CD4-positive, alpha-beta T cell (primary cell): ENCODE results near the gene SHISA6. TPM values are rescaled to one million over a fixed set of nuclear protein-coding genes. Genes with fewer than 3 reads are reported as not detected.

Experiments
- ATAC-seq: fragments of 200-7000 bp; cut with Tn5 transposase; one replicate; pipeline ENCODE4 v1.10.0; 2022; ENCODE audit warnings: mild to moderate bottlenecking; ENCODE audit not compliant: poor library complexity
- CTCF ChIA-PET: fragments of 350-600 bp; sonication (Branson Sonifier 250); formaldehyde crosslinking; loops from one replicate; lab custom pipeline; 2021; ENCODE audit warnings: antibody characterized with exemption, inconsistent platforms; lab: Charles Lee
- POLR2A ChIA-PET: fragments of 350-600 bp; sonication (Branson Sonifier 250); formaldehyde crosslinking; loops from one replicate; lab custom pipeline; 2021; ENCODE audit warnings: antibody characterized with exemption, inconsistent platforms; lab: Charles Lee
- DNase-seq, 14 experiments: peaks; one replicate each; pipeline ENCODE4 v3.0.0-alpha.2; 2013 to 2020; ENCODE audit warnings: mixed read lengths in 2 of 14
- H3K27ac ChIP-seq, 2 donors: one replicate each; pipeline versions ENCODE4 v1.5.1 to v1.7.0; 2013; ENCODE audit warnings: low read length in 2 of 2, low read depth in 1 of 2, mild to moderate bottlenecking in 1 of 2
- H3K27me3 ChIP-seq, 2 experiments: 1 replicate in 1 of 2; 2 replicates in 1 of 2; pipeline versions ENCODE4 v1.6.1 to v1.7.0; 2013; ENCODE audit warnings: low read length in 2 of 2, control low read depth in 1 of 2, mild to moderate bottlenecking in 1 of 2, moderate library complexity in 1 of 2; ENCODE audit not compliant: insufficient read depth in 2 of 2, control insufficient read depth in 1 of 2
- H3K36me3 ChIP-seq: one replicate; pipeline ENCODE4 v1.6.1; 2013; ENCODE audit warnings: low read length, control low read depth; ENCODE audit not compliant: insufficient read depth
- H3K4me1 ChIP-seq: one replicate; pipeline ENCODE4 v1.6.1; 2013; ENCODE audit warnings: low read length, control low read depth; ENCODE audit not compliant: insufficient read depth
- H3K4me3 ChIP-seq: one replicate; pipeline ENCODE4 v1.5.1; 2013; ENCODE audit warnings: mild to moderate bottlenecking, low read length, moderate library complexity
- H3K9me3 ChIP-seq, 2 experiments: 1 replicate in 1 of 2; 2 replicates in 1 of 2; pipeline versions ENCODE4 v1.6.1 to v1.7.0; 2013; ENCODE audit warnings: low read length in 2 of 2, mild to moderate bottlenecking in 2 of 2, control low read depth in 1 of 2, moderate library complexity in 1 of 2; ENCODE audit not compliant: control insufficient read depth in 1 of 2, insufficient read depth in 1 of 2
- H3K27ac Mint-ChIP-seq: one replicate; pipeline ENCODE4 v1.8.0; 2020; ENCODE audit warnings: mixed read lengths
- H3K27me3 Mint-ChIP-seq: one replicate; pipeline ENCODE4 v1.8.0; 2021; ENCODE audit warnings: mixed read lengths
- H3K36me3 Mint-ChIP-seq: one replicate; pipeline ENCODE4 v1.8.0; 2021; ENCODE audit warnings: low read depth, mixed read lengths
- H3K4me1 Mint-ChIP-seq: one replicate; pipeline ENCODE4 v1.8.0; 2021; ENCODE audit warnings: low read depth, mixed read lengths
- H3K4me3 Mint-ChIP-seq: one replicate; pipeline ENCODE4 v1.8.0; 2020; ENCODE audit warnings: mild to moderate bottlenecking, mixed read lengths
- H3K9me3 Mint-ChIP-seq: one replicate; pipeline ENCODE4 v1.8.0; 2020; ENCODE audit warnings: mixed read lengths
- CTCF ChIP-seq: fragments of 200-600 bp; IDR thresholded peaks from one replicate; pipeline ENCODE4 v1.8.0; 2022; ENCODE audit warnings: antibody characterized with exemption, mild to moderate bottlenecking
- intact Hi-C, 2 experiments: fragments of 100-400 bp; cut with DNase I in 1 of 2; cut with micrococcal nuclease in 1 of 2; formaldehyde crosslinking; loops; one replicate each; pipeline versions ENCODE4 v1.15.1 to v1.9.0; 2023 to 2025; cut with DNase I, micrococcal nuclease
- total RNA-seq, 174 experiments: library from RNA in 2 of 174; stranded (reverse) in 2 of 174; gene quantifications; one replicate each; pipeline ENCODE4 v1.2.3 and lab custom pipeline; 2021 to 2026

SHISA6 gene
- total RNA-seq, 2 experiments from 2014 or later, result not detected

DNA sequence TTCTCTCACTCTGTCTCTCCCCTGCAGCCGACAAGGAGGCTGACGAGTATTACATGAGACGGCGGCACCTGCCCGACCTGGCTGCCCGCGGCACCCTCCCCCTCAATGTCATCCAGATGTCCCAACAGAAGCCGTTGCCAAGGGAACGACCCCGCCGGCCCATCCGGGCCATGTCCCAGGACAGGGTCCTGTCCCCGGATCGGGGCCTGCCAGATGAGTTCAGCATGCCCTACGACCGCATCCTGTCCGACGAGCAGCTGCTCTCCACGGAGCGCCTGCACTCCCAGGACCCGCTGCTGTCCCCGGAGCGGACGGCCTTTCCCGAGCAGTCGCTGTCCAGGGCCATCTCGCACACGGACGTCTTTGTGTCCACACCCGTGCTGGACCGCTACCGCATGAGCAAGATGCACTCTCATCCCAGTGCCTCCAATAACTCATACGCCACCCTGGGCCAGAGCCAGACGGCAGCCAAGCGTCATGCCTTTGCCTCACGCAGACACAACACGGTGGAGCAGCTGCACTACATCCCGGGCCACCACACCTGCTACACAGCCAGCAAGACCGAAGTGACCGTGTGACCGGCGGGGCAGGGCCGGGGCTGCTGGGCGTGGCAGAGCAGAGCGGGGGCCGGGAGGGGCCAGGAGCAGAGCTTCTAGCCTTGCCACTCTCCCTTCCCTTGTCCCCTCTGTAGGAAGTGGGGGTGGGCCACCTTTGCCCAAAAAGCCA lies 316.9 kb downstream of the SHISA6 start:
- no peak for TF ChIP-seq CTCF

DNA sequence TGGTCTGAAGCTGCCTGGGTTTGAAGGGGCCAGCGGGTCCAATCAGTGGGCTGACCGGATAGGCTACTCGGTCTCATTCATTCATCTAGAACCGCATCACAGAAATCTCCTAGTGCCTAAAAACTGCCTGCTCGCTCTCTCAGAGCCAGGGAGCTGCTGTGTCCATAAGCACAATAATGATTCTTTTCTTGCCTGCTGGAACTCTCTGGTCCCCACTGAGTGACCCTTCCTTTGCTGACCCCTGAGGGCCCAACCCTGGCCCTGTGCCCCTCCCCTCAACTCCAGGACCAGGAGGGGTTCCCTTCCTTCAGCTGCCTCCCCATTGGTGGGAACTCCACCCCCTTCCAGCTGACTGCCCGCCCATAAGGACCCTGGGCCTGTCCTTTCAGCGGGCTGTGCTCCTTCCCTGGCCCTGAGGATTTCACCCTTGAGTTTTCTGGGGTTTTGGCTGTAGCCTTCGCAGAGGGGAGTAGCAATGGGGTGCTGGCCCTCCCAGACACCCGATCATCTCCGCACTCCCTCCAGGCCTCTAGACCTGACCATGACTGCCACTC lies 317.7 kb downstream of the SHISA6 start:
- peaks cover 0 to 29% of the 10 kb centered on the region in 2 experiments for H3K9me3 ChIP-seq
- H3K4me3 ChIP-seq, result no peak overlapping the region
- no peak for DNase-seq
- no peaks in the 10 kb centered on the region for H3K36me3 ChIP-seq
- Mint-ChIP-seq H3K27me3 (no peaks in the 10 kb centered on the region), H3K36me3 (no peaks in the 10 kb centered on the region), H3K27ac (no peak overlapping the region), H3K4me1 (no peaks in the 10 kb centered on the region), H3K4me3 (no peak overlapping the region), H3K9me3 (peaks cover 8% of the 10 kb centered on the region)
- no peak overlapping the region for H3K27ac ChIP-seq
- no peaks in the 10 kb centered on the region for H3K27me3 ChIP-seq
- ChIA-PET CTCF (no interaction called here), POLR2A (no interaction called here)
- intact Hi-C loops, result no loop called here
- H3K4me1 ChIP-seq, result no peaks in the 10 kb centered on the region
- ATAC-seq, result no peak
- no peak for TF ChIP-seq CTCF

More for the DNA sequence above, 316.9 kb downstream of the SHISA6 start:
- H3K4me1 ChIP-seq, result no peaks in the 10 kb centered on the region
- Mint-ChIP-seq H3K4me1 (no peaks in the 10 kb centered on the region), H3K36me3 (no peaks in the 10 kb centered on the region), H3K9me3 (peaks cover 10% of the 10 kb centered on the region), H3K4me3 (no peak overlapping the region), H3K27ac (no peak overlapping the region), H3K27me3 (no peaks in the 10 kb centered on the region)
- no peaks in the 10 kb centered on the region for H3K27me3 ChIP-seq
- no peak for DNase-seq
- intact Hi-C loops, result no loop called here
- H3K27ac ChIP-seq, result no peak overlapping the region
- ChIA-PET POLR2A (no interaction called here), CTCF (no interaction called here)
- H3K36me3 ChIP-seq, result no peaks in the 10 kb centered on the region
- no peak overlapping the region for H3K4me3 ChIP-seq
- peaks cover 0 to 29% of the 10 kb centered on the region in 2 experiments for H3K9me3 ChIP-seq
- no peak for ATAC-seq

DNA sequence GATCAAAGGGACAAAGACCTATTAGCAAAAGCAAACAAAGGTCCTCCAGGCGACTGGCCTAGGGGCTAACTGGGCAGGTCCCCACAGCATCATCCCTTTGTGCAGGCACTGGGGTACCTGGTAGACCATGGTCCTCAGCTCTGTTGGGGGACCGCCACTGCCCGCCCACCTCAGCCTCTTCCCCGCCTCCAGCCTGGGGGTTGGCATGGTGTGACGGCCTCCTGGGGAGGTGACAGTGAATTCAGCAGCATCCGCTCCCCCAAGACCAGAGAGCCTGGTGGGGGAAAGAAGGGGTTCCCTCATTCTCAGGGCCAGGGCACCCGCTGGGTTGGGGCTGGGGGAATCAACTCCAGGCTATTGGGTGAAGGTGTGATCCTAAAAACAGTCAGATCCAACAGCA lies 318.6 kb downstream of the SHISA6 start:
- no peaks in the 10 kb centered on the region for H3K36me3 ChIP-seq
- ChIA-PET CTCF (no interaction called here), POLR2A (no interaction called here)
- intact Hi-C loops, result no loop called here
- TF ChIP-seq CTCF, result no peak
- H3K4me3 ChIP-seq, result no peak overlapping the region
- Mint-ChIP-seq H3K27me3 (no peaks in the 10 kb centered on the region), H3K4me1 (no peaks in the 10 kb centered on the region), H3K4me3 (no peak overlapping the region), H3K36me3 (no peaks in the 10 kb centered on the region), H3K27ac (no peak overlapping the region), H3K9me3 (peaks cover 8% of the 10 kb centered on the region)
- no peak overlapping the region for H3K27ac ChIP-seq
- no peak for DNase-seq
- ATAC-seq, result no peak
- H3K27me3 ChIP-seq, result no peaks in the 10 kb centered on the region
- no peaks in the 10 kb centered on the region for H3K4me1 ChIP-seq
- H3K9me3 ChIP-seq, result peaks cover 0 to 29% of the 10 kb centered on the region in 2 experiments
